Chondrocyte (in vitro differentiated cells): ENCODE measurements around the gene ANO3. TPM values are rescaled to one million over a fixed set of nuclear protein-coding genes. Genes with fewer than 3 reads are reported as not detected.

Experiments
- DNase-seq: peaks from one replicate; pipeline ENCODE4 v3.0.0; 2021; ENCODE audit warnings: mixed read lengths, low spot score
- H3K27ac Mint-ChIP-seq: one replicate; pipeline ENCODE4 v1.8.0; 2021; ENCODE audit warnings: mild to moderate bottlenecking, moderate library complexity, mixed read lengths; ENCODE audit not compliant: unreplicated experiment
- H3K27me3 Mint-ChIP-seq: 2 replicates; pipeline ENCODE4 v1.8.0; 2021; ENCODE audit warnings: low read depth, mixed read lengths
- H3K36me3 Mint-ChIP-seq: 2 replicates; pipeline ENCODE4 v1.8.0; 2021; ENCODE audit warnings: low read depth, mixed read lengths
- H3K4me1 Mint-ChIP-seq: 2 replicates; pipeline ENCODE4 v1.8.0; 2021; ENCODE audit warnings: low read depth, mild to moderate bottlenecking, mixed read lengths
- H3K4me3 Mint-ChIP-seq: one replicate; pipeline ENCODE4 v1.8.0; 2021; ENCODE audit warnings: mild to moderate bottlenecking, moderate library complexity, mixed read lengths; ENCODE audit not compliant: unreplicated experiment
- H3K9me3 Mint-ChIP-seq: 2 replicates; pipeline ENCODE4 v1.8.0; 2021; ENCODE audit warnings: low read depth, mixed read lengths
- CTCF ChIP-seq: fragments of 200-600 bp; sonication (generic); IDR thresholded peaks from 2 replicates; pipeline ENCODE4 v1.5.0; 2021; ENCODE audit warnings: antibody characterized with exemption, mild to moderate bottlenecking, moderate library complexity
- total RNA-seq: library from RNA; stranded (reverse); gene quantifications from 3 replicates; pipeline ENCODE4 v1.2.1, GENCODE V29; 2021

Gene ANO3
- total RNA-seq, 1 donor from 2014 or later, result 0.07 TPM

GRCh38 chr11:26493616-26494015 lies 161.7 kb downstream of the ANO3 start:
- Mint-ChIP-seq H3K27me3 (peaks cover 5% of the 10 kb centered on the region), H3K9me3 (no peaks in the 10 kb centered on the region), H3K36me3 (no peaks in the 10 kb centered on the region), H3K4me3 (no peak overlapping the region), H3K4me1 (no peaks in the 10 kb centered on the region), H3K27ac (no peak overlapping the region)
- no peak for DNase-seq
- TF ChIP-seq CTCF, result no peak

- no peaks in the 10 kb centered on the region for H3K36me3 Mint-ChIP-seq
- H3K4me1 Mint-ChIP-seq, result no peaks in the 10 kb centered on the region
- H3K27ac Mint-ChIP-seq, result no peak overlapping the region
- peaks cover 2% of the 10 kb centered on the region for H3K27me3 Mint-ChIP-seq
- no peak for TF ChIP-seq CTCF
- DNase-seq, result no peak
- H3K9me3 Mint-ChIP-seq, result no peaks in the 10 kb centered on the region
- H3K4me3 Mint-ChIP-seq, result no peak overlapping the region
These were observed 175.3 kb downstream of the ANO3 start for GRCh38 chr11:26507229-26507628.

- Mint-ChIP-seq H3K4me3 (no peak overlapping the region), H3K4me1 (no peaks in the 10 kb centered on the region), H3K9me3 (no peaks in the 10 kb centered on the region), H3K27me3 (peaks cover 2% of the 10 kb centered on the region), H3K27ac (no peak overlapping the region), H3K36me3 (no peaks in the 10 kb centered on the region)
- no peak for DNase-seq
- no peak for TF ChIP-seq CTCF
These were observed 178.2 kb downstream of the ANO3 start for GRCh38 chr11:26510164-26510563.

GRCh38 chr11:26510756-26511155 lies 178.8 kb downstream of the ANO3 start:
- no peak for TF ChIP-seq CTCF
- Mint-ChIP-seq H3K4me1 (no peaks in the 10 kb centered on the region), H3K27me3 (peaks cover 2% of the 10 kb centered on the region), H3K9me3 (no peaks in the 10 kb centered on the region), H3K36me3 (no peaks in the 10 kb centered on the region), H3K4me3 (no peak overlapping the region), H3K27ac (no peak overlapping the region)
- no peak for DNase-seq

GRCh38 chr11:26512196-26512595 lies 180.3 kb downstream of the ANO3 start:
- peaks cover 5% of the 10 kb centered on the region for H3K27me3 Mint-ChIP-seq
- no peaks in the 10 kb centered on the region for H3K9me3 Mint-ChIP-seq
- H3K27ac Mint-ChIP-seq, result no peak overlapping the region
- no peak overlapping the region for H3K4me3 Mint-ChIP-seq
- no peaks in the 10 kb centered on the region for H3K36me3 Mint-ChIP-seq
- no peaks in the 10 kb centered on the region for H3K4me1 Mint-ChIP-seq
- no peak for TF ChIP-seq CTCF
- DNase-seq, result no peak
